ENCODE data around the gene GTPBP4. TPM values are rescaled to one million over a fixed set of nuclear protein-coding genes. Genes with fewer than 3 reads are reported as not detected.

The GTPBP4 gene
- total and polyA plus RNA-seq, 9 of the 15 experiments (the other 6 are each of a cell fraction or from before 2014, with no cell fraction given): 79.0 to 155 (median 128) TPM

GRCh38 chr10:1048349-1048731, 60.1 kb downstream of the GTPBP4 start (continued):
- TF ChIP-seq NR1H2 (CRISPR knock-in tag; IDR thresholded peaks at IDR 0.05) (no peak), U2AF1 (optimal IDR thresholded peaks at IDR 0.05; ENCODE audit: low read depth, low read length) (no peak), CREB5 (CRISPR knock-in tag; IDR thresholded peaks at IDR 0.05) (no peak), TFAP4 (CRISPR knock-in tag; IDR thresholded peaks at IDR 0.05; ENCODE audit: borderline replicate concordance) (peak; percentile 39; the same call in 1 of the 2 replicates), GTF2E2 (tag; IDR thresholded peaks at IDR 0.05) (no peak), SMARCC2 (IDR thresholded peaks at IDR 0.05; ENCODE audit: low read depth) (no peak), ZC3H8 (IDR thresholded peaks at IDR 0.05) (no peak), ZNF316 (IDR thresholded peaks at IDR 0.05) (no peak), MECOM (CRISPR knock-in tag; IDR thresholded peaks at IDR 0.05) (no peak), TCF7 (IDR thresholded peaks at IDR 0.05; ENCODE audit: borderline replicate concordance) (no peak), ILF3 (IDR thresholded peaks at IDR 0.05; ENCODE audit: borderline replicate concordance) (no peak), ETV1 (tag; conservative IDR thresholded peaks at IDR 0.05; ENCODE audit: low read depth) (no peak), MXI1 (IDR thresholded peaks at IDR 0.05; ENCODE audit: low read depth, low read length) (no peak), FOXP1 (CRISPR knock-in tag; IDR thresholded peaks at IDR 0.05) (0 out of 2 replicates have a peak, but pooled peaks have one; percentile 56), HDAC1 (IDR thresholded peaks at IDR 0.05) (peak in 1 of 2 experiments; percentile 9; a peak in 1 of 4 replicates), KDM1A (IDR thresholded peaks at IDR 0.05) (no peak), SREBF2 (CRISPR knock-in tag; IDR thresholded peaks at IDR 0.05) (no peak), PCBP1 (IDR thresholded peaks at IDR 0.05; ENCODE audit: low read depth, low read length, poor library complexity, severe bottlenecking) (no peak), ZNF263 (CRISPR knock-in tag; IDR thresholded peaks at IDR 0.05; ENCODE audit: borderline replicate concordance) (no peak), ZNF41 (CRISPR knock-in tag; conservative IDR thresholded peaks at IDR 0.05) (no peak), CXXC5 (CRISPR knock-in tag; IDR thresholded peaks at IDR 0.05) (no peak), MLLT1 (IDR thresholded peaks at IDR 0.05) (0 out of 4 replicates have a peak, but pooled peaks of 1 of the 2 experiments have one; percentile 35), ZNF830 (CRISPR knock-in tag; IDR thresholded peaks at IDR 0.05) (no peak)
- TF ChIP-seq, protein P1, sequence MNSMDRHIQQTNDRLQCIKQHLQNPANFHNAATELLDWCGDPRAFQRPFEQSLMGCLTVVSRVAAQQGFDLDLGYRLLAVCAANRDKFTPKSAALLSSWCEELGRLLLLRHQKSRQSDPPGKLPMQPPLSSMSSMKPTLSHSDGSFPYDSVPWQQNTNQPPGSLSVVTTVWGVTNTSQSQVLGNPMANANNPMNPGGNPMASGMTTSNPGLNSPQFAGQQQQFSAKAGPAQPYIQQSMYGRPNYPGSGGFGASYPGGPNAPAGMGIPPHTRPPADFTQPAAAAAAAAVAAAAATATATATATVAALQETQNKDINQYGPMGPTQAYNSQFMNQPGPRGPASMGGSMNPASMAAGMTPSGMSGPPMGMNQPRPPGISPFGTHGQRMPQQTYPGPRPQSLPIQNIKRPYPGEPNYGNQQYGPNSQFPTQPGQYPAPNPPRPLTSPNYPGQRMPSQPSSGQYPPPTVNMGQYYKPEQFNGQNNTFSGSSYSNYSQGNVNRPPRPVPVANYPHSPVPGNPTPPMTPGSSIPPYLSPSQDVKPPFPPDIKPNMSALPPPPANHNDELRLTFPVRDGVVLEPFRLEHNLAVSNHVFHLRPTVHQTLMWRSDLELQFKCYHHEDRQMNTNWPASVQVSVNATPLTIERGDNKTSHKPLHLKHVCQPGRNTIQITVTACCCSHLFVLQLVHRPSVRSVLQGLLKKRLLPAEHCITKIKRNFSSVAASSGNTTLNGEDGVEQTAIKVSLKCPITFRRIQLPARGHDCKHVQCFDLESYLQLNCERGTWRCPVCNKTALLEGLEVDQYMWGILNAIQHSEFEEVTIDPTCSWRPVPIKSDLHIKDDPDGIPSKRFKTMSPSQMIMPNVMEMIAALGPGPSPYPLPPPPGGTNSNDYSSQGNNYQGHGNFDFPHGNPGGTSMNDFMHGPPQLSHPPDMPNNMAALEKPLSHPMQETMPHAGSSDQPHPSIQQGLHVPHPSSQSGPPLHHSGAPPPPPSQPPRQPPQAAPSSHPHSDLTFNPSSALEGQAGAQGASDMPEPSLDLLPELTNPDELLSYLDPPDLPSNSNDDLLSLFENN (IDR thresholded peaks at IDR 0.05; ENCODE audit: low read depth in 2 of 2, low read length in 2 of 2): 0 out of 4 replicates have a peak, but pooled peaks of 1 of the 2 experiments have one; percentile 9

All from K562 (cell line).